Epithelial cell of esophagus (primary cell): ENCODE measurements around the gene PRDM11.
A peak's percentile ranks its signal among the peaks of the same experiment; 100 is the strongest.

Experiments
- DNase-seq: peaks from one replicate; pipeline ENCODE4 v3.0.0; 2010; ENCODE audit warnings: low read depth
- H3K4me3 ChIP-seq: 2 replicates; pipeline ENCODE4 v1.5.1; 2011; ENCODE audit warnings: mild to moderate bottlenecking, low read length, control low read depth
- CTCF ChIP-seq: IDR thresholded peaks from 2 replicates; pipeline ENCODE4 v1.5.1; 2011; ENCODE audit warnings: low read depth, mild to moderate bottlenecking, low read length, control low read depth, inconsistent platforms; ENCODE audit not compliant: insufficient read depth; ENCODE audit errors: missing control alignments

PRDM11 gene

GRCh38 chr11:45141631-45142030 lies 4.8 kb upstream of the PRDM11 start:
- TF ChIP-seq CTCF = no peak
- no peak for DNase-seq
- no peak overlapping the region for H3K4me3 ChIP-seq

- TF ChIP-seq CTCF = no peak
- no peak overlapping the region for H3K4me3 ChIP-seq
- DNase-seq = peak; percentile 26
Observed at GRCh38 chr11:45142241-45143055, 4.0 kb upstream of the PRDM11 start.

- TF ChIP-seq CTCF = no peak
- DNase-seq = no peak
- H3K4me3 ChIP-seq = no peak overlapping the region
Observed at GRCh38 chr11:45143494-45143893, 2.9 kb upstream of the PRDM11 start.

- no peak for DNase-seq
- H3K4me3 ChIP-seq = no peak overlapping the region
- TF ChIP-seq CTCF = no peak
Observed at GRCh38 chr11:45144126-45145082, 2.0 kb upstream of the PRDM11 start.

GRCh38 chr11:45145083-45145378 lies 1.4 kb upstream of the PRDM11 start:
- no peak for DNase-seq
- H3K4me3 ChIP-seq = no peak overlapping the region

More at GRCh38 chr11:45145083-45145378, 1.4 kb upstream of the PRDM11 start:
- TF ChIP-seq CTCF = no peak
